HL-60 (cell line): ENCODE data around the gene CBFA2T2.

Source experiments
- DNase-seq, 2 experiments: peaks; one replicate each; pipeline ENCODE4 v3.0.0-alpha.2; 2010 to 2020; ENCODE audit warnings: low read depth in 1 of 2, low spot score in 1 of 2
- H3K27ac ChIP-seq: fragments of 250-450 bp; sonication (Bioruptor Pico); replicated peaks from 2 replicates; pipeline ENCODE4 v1.5.1; 2020; ENCODE audit warnings: mild to moderate bottlenecking, moderate library complexity
- H3K27me3 ChIP-seq: fragments of 250-450 bp; sonication (Bioruptor Pico); 2 replicates; pipeline ENCODE4 v1.5.1; 2021; ENCODE audit warnings: mild to moderate bottlenecking, moderate library complexity; ENCODE audit not compliant: insufficient read depth, poor library complexity, severe bottlenecking
- H3K4me3 ChIP-seq: replicated peaks from 2 replicates; pipeline ENCODE4 v1.5.1; 2011; ENCODE audit warnings: mild to moderate bottlenecking, control low read depth, low read length; ENCODE audit not compliant: insufficient read depth
- GABPA ChIP-seq: IDR thresholded peaks from 2 replicates; pipeline ENCODE4 v1.6.1; 2012; ENCODE audit warnings: low read depth
- POLR2AphosphoS5 ChIP-seq: IDR thresholded peaks from 2 replicates; pipeline ENCODE4 v1.6.1; 2012; ENCODE audit warnings: low read depth
- SPI1 ChIP-seq: IDR thresholded peaks from 2 replicates; pipeline ENCODE4 v1.6.1; 2012; ENCODE audit warnings: low read depth, mild to moderate bottlenecking, borderline replicate concordance
- TF ChIP-seq, protein P1 (sequence below): IDR thresholded peaks from one replicate; pipeline ENCODE4 v1.5.1; 2011; ENCODE audit warnings: low read length, control low read depth, inconsistent platforms; ENCODE audit not compliant: insufficient read depth
- TF ChIP-seq, protein P2 (sequence below): IDR thresholded peaks from 2 replicates; pipeline ENCODE4 v1.6.1; 2012; ENCODE audit warnings: low read depth; ENCODE audit not compliant: insufficient replicate concordance

CBFA2T2 gene

DNA sequence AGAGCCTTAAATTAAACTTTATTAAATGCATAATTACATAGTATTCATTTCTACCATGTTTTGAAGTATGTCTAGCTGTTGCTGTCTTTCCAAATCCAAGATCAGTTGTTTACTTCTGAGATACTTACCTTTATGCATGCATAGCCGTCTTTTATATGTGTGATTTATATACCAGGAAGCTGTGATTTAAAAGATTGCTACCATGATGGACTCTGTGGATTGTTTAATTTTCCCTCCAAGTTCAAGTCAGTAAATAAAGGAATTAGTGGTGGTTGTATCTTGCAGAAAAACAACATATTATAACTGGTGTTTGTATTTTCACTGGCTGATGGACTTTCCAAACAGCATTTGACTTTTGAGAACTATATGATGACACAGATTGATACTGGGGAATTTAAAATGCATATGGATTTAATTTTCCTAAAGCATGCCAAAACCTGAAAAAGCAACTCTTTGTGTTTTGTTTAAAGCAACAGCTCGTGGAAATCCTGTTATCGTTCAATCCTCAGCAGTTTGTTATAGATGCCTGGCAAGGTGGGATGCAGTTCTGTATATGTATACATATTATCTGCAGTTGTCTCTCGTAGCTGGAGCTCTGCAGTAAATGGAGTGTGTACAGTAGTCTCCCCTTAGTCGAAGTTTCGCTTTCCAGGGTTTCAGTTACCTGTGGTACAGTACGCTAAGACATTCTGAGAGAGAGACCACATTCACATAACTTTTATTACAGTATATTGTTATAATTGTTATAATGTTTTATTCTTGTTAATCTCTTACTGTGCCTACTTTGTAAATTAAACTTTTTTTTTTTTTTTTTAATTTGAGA lies 77.1 kb downstream of the CBFA2T2 start:
- Histone ChIP-seq H3K4me3 (no peak overlapping the region), H3K27me3 (no peaks in the 10 kb centered on the region), H3K27ac (no peak overlapping the region)
- no peak for TF ChIP-seq POLR2AphosphoS5
- no peak for TF ChIP-seq GABPA
- TF ChIP-seq, protein P1, sequence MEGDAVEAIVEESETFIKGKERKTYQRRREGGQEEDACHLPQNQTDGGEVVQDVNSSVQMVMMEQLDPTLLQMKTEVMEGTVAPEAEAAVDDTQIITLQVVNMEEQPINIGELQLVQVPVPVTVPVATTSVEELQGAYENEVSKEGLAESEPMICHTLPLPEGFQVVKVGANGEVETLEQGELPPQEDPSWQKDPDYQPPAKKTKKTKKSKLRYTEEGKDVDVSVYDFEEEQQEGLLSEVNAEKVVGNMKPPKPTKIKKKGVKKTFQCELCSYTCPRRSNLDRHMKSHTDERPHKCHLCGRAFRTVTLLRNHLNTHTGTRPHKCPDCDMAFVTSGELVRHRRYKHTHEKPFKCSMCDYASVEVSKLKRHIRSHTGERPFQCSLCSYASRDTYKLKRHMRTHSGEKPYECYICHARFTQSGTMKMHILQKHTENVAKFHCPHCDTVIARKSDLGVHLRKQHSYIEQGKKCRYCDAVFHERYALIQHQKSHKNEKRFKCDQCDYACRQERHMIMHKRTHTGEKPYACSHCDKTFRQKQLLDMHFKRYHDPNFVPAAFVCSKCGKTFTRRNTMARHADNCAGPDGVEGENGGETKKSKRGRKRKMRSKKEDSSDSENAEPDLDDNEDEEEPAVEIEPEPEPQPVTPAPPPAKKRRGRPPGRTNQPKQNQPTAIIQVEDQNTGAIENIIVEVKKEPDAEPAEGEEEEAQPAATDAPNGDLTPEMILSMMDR: no peak
- TF ChIP-seq, protein P2, sequence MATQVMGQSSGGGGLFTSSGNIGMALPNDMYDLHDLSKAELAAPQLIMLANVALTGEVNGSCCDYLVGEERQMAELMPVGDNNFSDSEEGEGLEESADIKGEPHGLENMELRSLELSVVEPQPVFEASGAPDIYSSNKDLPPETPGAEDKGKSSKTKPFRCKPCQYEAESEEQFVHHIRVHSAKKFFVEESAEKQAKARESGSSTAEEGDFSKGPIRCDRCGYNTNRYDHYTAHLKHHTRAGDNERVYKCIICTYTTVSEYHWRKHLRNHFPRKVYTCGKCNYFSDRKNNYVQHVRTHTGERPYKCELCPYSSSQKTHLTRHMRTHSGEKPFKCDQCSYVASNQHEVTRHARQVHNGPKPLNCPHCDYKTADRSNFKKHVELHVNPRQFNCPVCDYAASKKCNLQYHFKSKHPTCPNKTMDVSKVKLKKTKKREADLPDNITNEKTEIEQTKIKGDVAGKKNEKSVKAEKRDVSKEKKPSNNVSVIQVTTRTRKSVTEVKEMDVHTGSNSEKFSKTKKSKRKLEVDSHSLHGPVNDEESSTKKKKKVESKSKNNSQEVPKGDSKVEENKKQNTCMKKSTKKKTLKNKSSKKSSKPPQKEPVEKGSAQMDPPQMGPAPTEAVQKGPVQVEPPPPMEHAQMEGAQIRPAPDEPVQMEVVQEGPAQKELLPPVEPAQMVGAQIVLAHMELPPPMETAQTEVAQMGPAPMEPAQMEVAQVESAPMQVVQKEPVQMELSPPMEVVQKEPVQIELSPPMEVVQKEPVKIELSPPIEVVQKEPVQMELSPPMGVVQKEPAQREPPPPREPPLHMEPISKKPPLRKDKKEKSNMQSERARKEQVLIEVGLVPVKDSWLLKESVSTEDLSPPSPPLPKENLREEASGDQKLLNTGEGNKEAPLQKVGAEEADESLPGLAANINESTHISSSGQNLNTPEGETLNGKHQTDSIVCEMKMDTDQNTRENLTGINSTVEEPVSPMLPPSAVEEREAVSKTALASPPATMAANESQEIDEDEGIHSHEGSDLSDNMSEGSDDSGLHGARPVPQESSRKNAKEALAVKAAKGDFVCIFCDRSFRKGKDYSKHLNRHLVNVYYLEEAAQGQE: no peak
- no peak for TF ChIP-seq SPI1
- no peak for DNase-seq

DNA sequence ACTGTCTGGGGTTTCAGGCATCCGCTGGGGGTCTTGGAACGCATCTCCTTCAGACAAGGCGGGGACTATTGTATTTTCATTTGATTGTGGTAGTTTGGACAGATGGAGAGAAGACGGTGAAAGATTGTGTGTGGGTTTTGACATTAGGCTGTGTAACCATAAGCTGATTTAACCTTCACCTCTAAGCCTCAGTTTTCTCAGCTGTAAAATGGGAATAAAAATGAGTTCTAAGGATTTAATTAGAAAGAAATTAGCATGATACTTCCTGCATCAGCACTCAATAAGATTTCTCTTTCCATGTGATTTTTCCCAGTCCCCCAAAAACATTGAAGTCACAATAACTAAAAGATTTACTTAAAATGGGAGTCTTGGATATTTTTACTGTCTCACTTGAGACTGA lies 78.1 kb downstream of the CBFA2T2 start:
- DNase-seq: no peak
- TF ChIP-seq GABPA (no peak), POLR2AphosphoS5 (no peak), SPI1 (no peak)
- TF ChIP-seq, protein P1: no peak
- TF ChIP-seq, protein P2: no peak
- no peak overlapping the region for H3K27ac ChIP-seq
- no peaks in the 10 kb centered on the region for H3K27me3 ChIP-seq
- no peak overlapping the region for H3K4me3 ChIP-seq

DNA sequence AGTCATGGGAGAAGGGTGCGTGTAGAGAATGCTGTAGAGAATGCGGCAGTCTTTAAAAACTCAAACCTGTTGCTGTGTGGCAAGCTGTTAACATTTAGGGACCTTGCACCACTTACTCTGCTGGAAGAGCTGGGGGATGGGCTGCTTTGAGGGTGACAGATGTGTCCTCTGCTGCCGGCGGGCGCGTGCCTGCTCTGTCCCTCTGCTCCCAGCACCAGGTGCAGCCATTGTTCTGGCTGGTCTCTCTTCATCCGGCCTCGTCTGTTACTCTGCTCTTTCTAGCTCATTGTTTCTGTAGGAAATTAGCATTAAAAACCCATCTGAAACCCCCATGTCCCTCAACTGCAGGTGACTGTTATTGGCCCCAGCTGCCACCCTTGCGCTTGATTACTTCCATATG lies 78.5 kb downstream of the CBFA2T2 start:
- no peak overlapping the region for H3K27ac ChIP-seq

More for the DNA sequence above, 78.5 kb downstream of the CBFA2T2 start:
- Histone ChIP-seq H3K27me3 (no peaks in the 10 kb centered on the region), H3K4me3 (no peak overlapping the region)
- no peak for DNase-seq
- TF ChIP-seq, protein P2: no peak
- no peak for TF ChIP-seq GABPA
- no peak for TF ChIP-seq SPI1
- TF ChIP-seq, protein P1: no peak
- no peak for TF ChIP-seq POLR2AphosphoS5
